ENCODE measurements around the gene F5.

The F5 gene

GRCh38 chr1:169586067-169586394 lies 250 bp downstream of the F5 start:
- no peak for DNase-seq

- no peak for DNase-seq
Observed at GRCh38 chr1:169585181-169585580, 1.1 kb downstream of the F5 start.

GRCh38 chr1:169584483-169585144 lies 1.7 kb downstream of the F5 start:
- DNase-seq = no peak

- no peak for DNase-seq
Observed at GRCh38 chr1:169577981-169578738, 8.1 kb downstream of the F5 start.

- DNase-seq = no peak
Observed at GRCh38 chr1:169576935-169577331, 9.3 kb downstream of the F5 start.

GRCh38 chr1:169576241-169576934 lies 9.9 kb downstream of the F5 start:
- no peak for DNase-seq

GRCh38 chr1:169574336-169574735 lies 11.9 kb downstream of the F5 start:
- no peak for DNase-seq

- no peak for DNase-seq
Observed at GRCh38 chr1:169572187-169572586, 14.1 kb downstream of the F5 start.

GRCh38 chr1:169571450-169571849 lies 14.8 kb downstream of the F5 start:
- no peak for DNase-seq

- no peak for DNase-seq
Observed at GRCh38 chr1:169570172-169570574, 16.1 kb downstream of the F5 start.

- no peak for DNase-seq
Observed at GRCh38 chr1:169568497-169568896, 17.8 kb downstream of the F5 start.

GRCh38 chr1:169565335-169566271 lies 20.7 kb downstream of the F5 start:
- no peak for DNase-seq

- DNase-seq = no peak
Observed at GRCh38 chr1:169563650-169564049, 22.6 kb downstream of the F5 start.

GRCh38 chr1:169563019-169563615 lies 23.2 kb downstream of the F5 start:
- no peak for DNase-seq

- no peak for DNase-seq
Observed at GRCh38 chr1:169561692-169562091, 24.6 kb downstream of the F5 start.

- no peak for DNase-seq
Observed at GRCh38 chr1:169557131-169557530, 29.1 kb downstream of the F5 start.

GRCh38 chr1:169550294-169550693 lies 36.0 kb downstream of the F5 start:
- DNase-seq = peak; percentile 20

GRCh38 chr1:169548282-169548681 lies 38.0 kb downstream of the F5 start:
- DNase-seq = no peak

- DNase-seq = peak; percentile 61
Observed at GRCh38 chr1:169546087-169546995, 39.9 kb downstream of the F5 start.

- no peak for DNase-seq
Observed at GRCh38 chr1:169545472-169545871, 40.8 kb downstream of the F5 start.
